RWPE2 (cell line): Measurements from ENCODE around the gene CR1.
A peak's percentile ranks its signal among the peaks of the same experiment; 100 is the strongest.

Experiments
- ATAC-seq: fragments of 200-7000 bp; cut with Tn5 transposase; 3 replicates; pipeline ENCODE4 v1.9.1; 2021; ENCODE audit warnings: low read depth
- DNase-seq: peaks from one replicate; pipeline ENCODE4 v3.0.0-alpha.2; 2020; ENCODE audit warnings: low spot score
- H3K27ac ChIP-seq: fragments of 450-650 bp; 2 replicates; pipeline ENCODE4 v1.5.1; 2017; ENCODE audit warnings: mild to moderate bottlenecking; ENCODE audit not compliant: poor library complexity, severe bottlenecking
- H3K27me3 ChIP-seq: fragments of 250-450 bp; sonication (Bioruptor Pico); 2 replicates; pipeline ENCODE4 v1.5.1; 2021; ENCODE audit warnings: mild to moderate bottlenecking, moderate library complexity; ENCODE audit not compliant: insufficient read depth, poor library complexity, severe bottlenecking
- H3K36me3 ChIP-seq: fragments of 250-450 bp; sonication (Bioruptor Pico); 2 replicates; pipeline ENCODE4 v1.5.1; 2020; ENCODE audit warnings: low read depth, mild to moderate bottlenecking, moderate library complexity
- H3K4me1 ChIP-seq: fragments of 250-450 bp; sonication (Bioruptor Pico); 2 replicates; pipeline ENCODE4 v1.5.1; 2021; ENCODE audit warnings: mild to moderate bottlenecking, moderate library complexity; ENCODE audit not compliant: insufficient read depth, poor library complexity, severe bottlenecking
- H3K4me3 ChIP-seq: fragments of 250-450 bp; sonication (Bioruptor Pico); 2 replicates; pipeline ENCODE4 v1.5.1; 2021; ENCODE audit warnings: mild to moderate bottlenecking, moderate library complexity; ENCODE audit not compliant: severe bottlenecking
- H3K9me3 ChIP-seq: fragments of 250-450 bp; sonication (Bioruptor Pico); 2 replicates; pipeline ENCODE4 v1.5.1; 2021; ENCODE audit warnings: mild to moderate bottlenecking, moderate library complexity; ENCODE audit not compliant: severe bottlenecking
- CTCF ChIP-seq: fragments of 450-650 bp; IDR thresholded peaks from one replicate; pipeline ENCODE4 v1.5.1; 2017; ENCODE audit warnings: mild to moderate bottlenecking, moderate library complexity; ENCODE audit not compliant: poor library complexity, severe bottlenecking

Gene CR1

GRCh38 chr1:207495801-207496792 is at the start of gene CR1:
CR1 (plus strand) TSS chr1:207496157; CDS start chr1:207496268, 111 bp downstream.
- TF ChIP-seq CTCF = no peak
- peak; percentile 31; the same call in 1 of the 3 replicates for ATAC-seq
- no peak within 1 kb of the TSS for H3K27ac ChIP-seq
- DNase-seq = no peak
- H3K27me3 ChIP-seq = peaks cover 65% of the 10 kb centered on the region
- no peaks in the 10 kb centered on the region for H3K4me1 ChIP-seq
- no peaks in the 10 kb centered on the region for H3K36me3 ChIP-seq
- H3K4me3 ChIP-seq = no peak within 1 kb of the TSS
- no peaks in the 10 kb centered on the region for H3K9me3 ChIP-seq

- Histone ChIP-seq H3K9me3 (no peaks in the 10 kb centered on the region), H3K4me1 (peaks cover 3% of the 10 kb centered on the region), H3K27ac (no peak overlapping the region), H3K27me3 (peaks cover 89% of the 10 kb centered on the region), H3K4me3 (no peak overlapping the region), H3K36me3 (no peaks in the 10 kb centered on the region)
- TF ChIP-seq CTCF = no peak
- DNase-seq (no peak), ATAC-seq (peak; percentile 45; the same call in 2 of the 3 replicates)
Measured at GRCh38 chr1:207453710-207454045, 42.3 kb upstream of the CR1 start.

- peaks cover 3% of the 10 kb centered on the region for H3K4me1 ChIP-seq
- H3K9me3 ChIP-seq = no peaks in the 10 kb centered on the region
- peak; percentile 47 for DNase-seq
- TF ChIP-seq CTCF = no peak
- H3K36me3 ChIP-seq = no peaks in the 10 kb centered on the region
- peak within 1 kb of the TSS; percentile 6 for H3K4me3 ChIP-seq
- no peak within 1 kb of the TSS for H3K27ac ChIP-seq
- peak; percentile 88 for ATAC-seq
- peaks cover 87% of the 10 kb centered on the region for H3K27me3 ChIP-seq
Measured at GRCh38 chr1:207454046-207454964, 41.7 kb upstream of the CR1 start, which contains the start of gene CR2. CR2 (plus strand) TSS chr1:207454328; CDS start chr1:207454419, 91 bp downstream.

GRCh38 chr1:207455183-207455754 is 40.7 kb upstream of the CR1 start:
- Histone ChIP-seq H3K4me3 (no peak overlapping the region), H3K36me3 (no peaks in the 10 kb centered on the region), H3K9me3 (no peaks in the 10 kb centered on the region), H3K27ac (no peak overlapping the region), H3K4me1 (peaks cover 3% of the 10 kb centered on the region), H3K27me3 (peaks cover 85% of the 10 kb centered on the region)
- TF ChIP-seq CTCF = no peak
- no peak for ATAC-seq
- DNase-seq = no peak
